Ovary (tissue), 9 donors: ENCODE measurements around the gene GAS2L1. TPM values are rescaled to one million over a fixed set of nuclear protein-coding genes. Genes with fewer than 3 reads are reported as not detected.

Source experiments
- DNase-seq, 5 donors: peaks; one replicate each; pipeline ENCODE4 v3.0.0-alpha.2; 2019 to 2020
- H3K27ac ChIP-seq, 2 donors: fragments of 200-600 bp; one replicate each; pipeline versions ENCODE4 v1.5.1 to v1.8.0; 2019 to 2022
- H3K27me3 ChIP-seq: fragments of 200-600 bp; one replicate; pipeline ENCODE4 v1.8.0; 2022
- H3K36me3 ChIP-seq: fragments of 200-600 bp; sonication (generic); one replicate; pipeline ENCODE4 v1.5.1; 2019
- H3K4me1 ChIP-seq: one replicate; pipeline ENCODE4 v1.8.1; 2013; ENCODE audit warnings: mild to moderate bottlenecking, moderate library complexity; ENCODE audit not compliant: insufficient read depth
- H3K4me3 ChIP-seq: fragments of 200-600 bp; sonication (generic); one replicate; pipeline ENCODE4 v1.5.1; 2017
- H3K9me3 ChIP-seq, 2 donors: fragments of 200-600 bp in 1 of 2; sonication (generic) in 1 of 2; one replicate each; pipeline versions ENCODE4 v1.5.1 to v1.8.1; 2013 to 2019; ENCODE audit warnings: mild to moderate bottlenecking in 1 of 2, moderate library complexity in 1 of 2
- EP300 ChIP-seq: sonication (generic); formaldehyde crosslinking; IDR thresholded peaks from one replicate; pipeline ENCODE4 v1.6.1; 2017; ENCODE audit warnings: antibody characterized with exemption
- POLR2A ChIP-seq: fragments of 450-650 bp; IDR thresholded peaks from one replicate; pipeline ENCODE4 v1.6.1; 2017; ENCODE audit warnings: antibody characterized with exemption, mild to moderate bottlenecking, moderate library complexity
- WGBS, 3 donors: extraction: QIAGEN DNeasy Blood & Tissue Kit in 1 of 3; methylation state at CpG; one replicate each; pipeline versions ENCODE4 v1.1.5 to v1.1.7; 2013 to 2017; 5-methylcytosine and 5-hydroxymethylcytosine counted together
- intact Hi-C, 4 donors: fragments of 100-400 bp; cut with DNase I; formaldehyde crosslinking; loops; one replicate each; pipeline versions ENCODE4 v1.11.0 to v1.15.1; 2022 to 2023
- polyA plus RNA-seq, 2 donors: library from polyadenylated mRNA; stranded (reverse); fragments of 200-250 nt in 1 of 2; fragments of 350-450 nt in 1 of 2; fragmentation: Illumina TruSeq in 1 of 2; extraction: RNeasy Lipid Tissue Mini Kit (QIAGEN cat#74804) in 1 of 2; gene quantifications; one replicate each; pipeline ENCODE4 v1.2.3, GENCODE V29; 2013 to 2014
- total RNA-seq, 7 donors: library from RNA; depleted of rRNA in 2 of 7; stranded (reverse); fragments of >200 nt in 2 of 7; fragmentation: NEBNext Ultra II Directional in 3 of 7; extraction: Animal tissue kit (Norgen Biotek cat#: 25700) in 3 of 7; gene quantifications; one replicate each; pipeline versions ENCODE4 v1.1.0 to v1.2.4, GENCODE V29; 2016 to 2023
- TF ChIP-seq, protein P1 (sequence below), 3 donors: fragments of 450-650 bp in 2 of 3; fragments of 200-600 bp in 1 of 3; IDR thresholded peaks; one replicate each; pipeline versions ENCODE4 v1.5.1 to v1.8.0; 2016 to 2022; ENCODE audit warnings: antibody characterized with exemption in 3 of 3, mild to moderate bottlenecking in 1 of 3
- donor health status: DM: no; HTN: no; CAD: no; lungs with moderate emphysema.
- donor health status: DM: no; HTN: no; CAD: no.
- donor health status: Bipolar disorder and iron deficiency.
- donor health status: DM: yes; HTN: yes; CAD: no.
- donor health status: DM: no; HTN: no; CAD: no.
- donor health status: DM: yes; HTN: yes; CAD: no.

The GAS2L1 gene
- total and polyA plus RNA-seq, 9 donors = 2.1 to 21.0 (median 9.8) TPM

DNA sequence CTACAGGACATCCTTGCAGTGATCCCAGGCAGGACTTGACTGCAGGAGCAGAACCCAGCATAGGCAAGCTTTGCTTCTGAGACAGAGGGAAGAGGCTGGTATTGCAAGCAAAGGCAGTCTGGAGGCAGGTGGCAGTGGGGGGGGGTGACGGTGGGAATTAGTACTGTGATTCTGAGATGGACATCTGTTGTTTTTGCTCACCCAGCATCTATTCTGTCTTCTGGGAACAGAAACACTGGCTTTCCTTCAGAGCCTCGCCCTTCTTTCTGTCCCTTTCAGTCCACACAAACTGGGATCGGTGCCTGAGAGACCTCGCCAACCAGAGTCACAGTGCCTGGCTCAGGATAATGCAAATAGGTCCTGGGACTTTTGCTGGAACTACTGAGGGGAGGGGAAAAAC lies 40.2 kb downstream of the GAS2L1 start:
- Histone ChIP-seq H3K9me3 (no peaks in the 10 kb centered on the region), H3K27ac (no peak overlapping the region), H3K27me3 (no peaks in the 10 kb centered on the region), H3K4me1 (no peaks in the 10 kb centered on the region), H3K4me3 (no peak overlapping the region), H3K36me3 (no peaks in the 10 kb centered on the region)
- 86 to 90% (median 90%) methylated on average over 4 of the region's 4 CpGs for WGBS, 3 donors
- TF ChIP-seq, protein P1, sequence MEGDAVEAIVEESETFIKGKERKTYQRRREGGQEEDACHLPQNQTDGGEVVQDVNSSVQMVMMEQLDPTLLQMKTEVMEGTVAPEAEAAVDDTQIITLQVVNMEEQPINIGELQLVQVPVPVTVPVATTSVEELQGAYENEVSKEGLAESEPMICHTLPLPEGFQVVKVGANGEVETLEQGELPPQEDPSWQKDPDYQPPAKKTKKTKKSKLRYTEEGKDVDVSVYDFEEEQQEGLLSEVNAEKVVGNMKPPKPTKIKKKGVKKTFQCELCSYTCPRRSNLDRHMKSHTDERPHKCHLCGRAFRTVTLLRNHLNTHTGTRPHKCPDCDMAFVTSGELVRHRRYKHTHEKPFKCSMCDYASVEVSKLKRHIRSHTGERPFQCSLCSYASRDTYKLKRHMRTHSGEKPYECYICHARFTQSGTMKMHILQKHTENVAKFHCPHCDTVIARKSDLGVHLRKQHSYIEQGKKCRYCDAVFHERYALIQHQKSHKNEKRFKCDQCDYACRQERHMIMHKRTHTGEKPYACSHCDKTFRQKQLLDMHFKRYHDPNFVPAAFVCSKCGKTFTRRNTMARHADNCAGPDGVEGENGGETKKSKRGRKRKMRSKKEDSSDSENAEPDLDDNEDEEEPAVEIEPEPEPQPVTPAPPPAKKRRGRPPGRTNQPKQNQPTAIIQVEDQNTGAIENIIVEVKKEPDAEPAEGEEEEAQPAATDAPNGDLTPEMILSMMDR (IDR thresholded peaks at IDR 0.05) = no peak
- TF ChIP-seq EP300 (no peak), POLR2A (no peak)
- no peak for DNase-seq
- intact Hi-C loops = no loop called here

DNA sequence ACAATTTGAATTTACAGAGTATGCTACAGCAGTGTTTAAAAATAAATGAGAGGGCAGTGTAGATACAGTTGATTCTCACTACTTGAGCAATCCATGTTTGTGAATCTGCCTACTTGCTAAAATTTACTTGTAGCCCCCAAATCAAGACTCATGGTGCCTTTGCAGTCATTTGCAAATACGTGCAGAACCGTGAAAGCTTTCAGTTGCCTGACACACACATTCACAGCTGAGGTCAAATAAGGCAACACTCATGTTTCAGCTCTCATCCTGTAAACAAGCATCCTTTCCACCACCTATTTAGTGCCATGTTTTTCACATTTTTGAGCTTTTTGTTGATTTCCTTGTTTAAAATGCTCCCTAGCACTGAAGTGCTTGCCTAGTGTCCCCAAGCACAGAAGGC lies 41.6 kb downstream of the GAS2L1 start:
- no peaks in the 10 kb centered on the region for H3K4me1 ChIP-seq
- DNase-seq = no peak
- no peaks in the 10 kb centered on the region for H3K9me3 ChIP-seq
- no peak for TF ChIP-seq POLR2A
- no peak for TF ChIP-seq EP300
- TF ChIP-seq, protein P1 (IDR thresholded peaks at IDR 0.05) = no peak
- intact Hi-C loops = no loop called here
- no peaks in the 10 kb centered on the region for H3K36me3 ChIP-seq
- no peak overlapping the region for H3K4me3 ChIP-seq
- H3K27me3 ChIP-seq = no peaks in the 10 kb centered on the region
- no peak overlapping the region for H3K27ac ChIP-seq
- 57 to 80% (median 61%) methylated on average over 2 of the region's 2 CpGs for WGBS, 3 donors

- intact Hi-C loops = no loop called here
- WGBS, 3 donors = 92 to 93% (median 92%) methylated on average over 18 of the region's 18 CpGs
- Histone ChIP-seq H3K27me3 (no peaks in the 10 kb centered on the region), H3K27ac (no peak overlapping the region), H3K36me3 (no peaks in the 10 kb centered on the region), H3K9me3 (no peaks in the 10 kb centered on the region), H3K4me3 (no peak overlapping the region), H3K4me1 (no peaks in the 10 kb centered on the region)
- TF ChIP-seq POLR2A = no peak
- TF ChIP-seq, protein P1 (IDR thresholded peaks at IDR 0.05) = no peak
- TF ChIP-seq EP300 = no peak
- no peak for DNase-seq
These were observed 42.5 kb downstream of the GAS2L1 start for GRCh38 chr22:29348956-29349355.

DNA sequence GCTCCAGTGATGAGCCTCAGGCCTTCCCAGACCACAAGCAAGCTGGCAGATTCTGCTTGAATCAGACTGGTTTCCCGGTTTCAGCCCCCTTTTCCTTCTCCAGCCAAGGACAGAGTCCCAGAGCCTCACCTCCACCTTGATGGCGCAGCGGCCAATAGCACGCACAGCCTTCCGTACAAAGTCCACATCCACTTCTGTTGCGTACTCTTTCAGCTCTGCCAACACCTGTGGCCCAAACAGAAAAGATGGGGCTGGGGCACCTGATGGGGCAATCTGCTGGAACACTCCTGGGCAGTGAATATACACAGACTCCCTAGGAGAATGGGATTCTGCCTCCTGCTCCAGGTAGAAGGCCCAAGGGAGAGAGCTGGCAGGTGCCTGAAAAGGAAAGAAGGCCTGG lies 44.6 kb downstream of the GAS2L1 start:
- DNase-seq = no peak
- Histone ChIP-seq H3K4me3 (no peak overlapping the region), H3K36me3 (no peaks in the 10 kb centered on the region), H3K27me3 (no peaks in the 10 kb centered on the region), H3K9me3 (no peaks in the 10 kb centered on the region), H3K4me1 (no peaks in the 10 kb centered on the region), H3K27ac (no peak overlapping the region)
- intact Hi-C loops = no loop called here
- 93 to 98% (median 97%) methylated on average over 6 of the region's 6 CpGs for WGBS, 3 donors
- TF ChIP-seq, protein P1 (IDR thresholded peaks at IDR 0.05) = no peak
- TF ChIP-seq POLR2A = no peak
- TF ChIP-seq EP300 = no peak

DNA sequence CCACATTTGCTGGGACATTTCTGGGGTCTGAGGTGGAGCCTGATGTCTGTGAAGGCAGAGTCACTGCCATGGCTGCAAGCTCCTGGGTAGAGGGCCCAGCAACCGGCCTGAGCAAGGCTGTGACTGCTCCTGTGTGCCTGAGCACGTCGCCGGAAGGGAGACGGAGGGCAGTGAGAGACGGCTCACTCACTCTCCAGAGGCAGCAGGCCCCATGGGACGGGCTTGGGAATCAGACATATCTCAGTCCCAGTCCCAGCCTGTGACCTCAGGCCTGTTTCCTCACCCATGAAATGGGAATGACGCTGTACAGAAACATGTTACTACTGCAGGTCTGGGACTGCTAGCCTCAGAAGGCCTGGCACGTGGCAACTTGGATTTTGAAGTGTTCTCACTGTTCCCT lies 45.4 kb downstream of the GAS2L1 start:
- WGBS, 3 donors = 78 to 89% (median 86%) methylated on average over 9 of the region's 9 CpGs
- intact Hi-C loops = no loop called here
- Histone ChIP-seq H3K4me1 (no peaks in the 10 kb centered on the region), H3K9me3 (no peaks in the 10 kb centered on the region), H3K4me3 (no peak overlapping the region), H3K36me3 (no peaks in the 10 kb centered on the region), H3K27ac (no peak overlapping the region), H3K27me3 (no peaks in the 10 kb centered on the region)
- no peak for TF ChIP-seq POLR2A
- TF ChIP-seq EP300 = no peak
- TF ChIP-seq, protein P1 (IDR thresholded peaks at IDR 0.05) = no peak
- DNase-seq = no peak
